ENCODE measurements around the gene OPRD1.
A peak's percentile ranks its signal among the peaks of the same experiment; 100 is the strongest.

Gene OPRD1

DNA sequence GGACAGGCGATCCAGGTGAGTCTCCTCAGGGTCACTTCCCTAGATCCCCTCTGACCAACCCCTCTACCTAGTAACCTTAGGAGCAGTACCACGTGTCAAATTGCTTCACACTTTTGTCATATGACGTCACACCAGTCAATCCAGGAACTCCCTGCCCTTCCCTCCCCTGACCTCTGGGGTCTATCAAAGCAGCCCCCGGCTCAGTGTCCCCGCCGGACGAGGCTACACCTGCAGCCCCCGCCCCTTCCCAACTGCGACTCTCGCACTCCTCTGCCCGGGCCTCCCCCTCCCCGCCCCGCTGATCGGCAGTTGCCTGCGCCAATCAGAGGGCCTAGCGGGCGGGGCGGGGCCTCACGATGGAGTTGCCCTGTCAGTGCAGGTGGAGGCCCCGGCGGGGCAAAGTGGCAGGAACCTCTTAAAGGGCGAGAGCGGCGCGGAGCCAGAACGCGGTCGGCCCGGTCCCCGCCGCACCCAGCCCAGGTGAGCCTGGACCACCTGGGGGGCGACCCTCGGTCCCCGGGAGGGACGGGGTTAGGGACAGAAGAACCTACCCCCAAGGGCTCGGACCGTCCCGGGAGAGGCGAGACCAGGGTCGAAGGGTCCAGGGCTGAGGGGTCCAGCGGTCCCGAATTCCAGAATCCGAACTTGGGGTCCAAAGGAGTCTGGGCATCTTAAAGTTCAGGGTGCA, 74.9 kb downstream of the OPRD1 start:
- DNase-seq: peak in 1 of 2 experiments; percentile 58

GRCh38 chr1:28887419-28887834, 75.5 kb downstream of the OPRD1 start:
- no peak for DNase-seq

- DNase-seq: no peak
These were observed 76.1 kb downstream of the OPRD1 start for GRCh38 chr1:28887835-28888682.

- no peak for DNase-seq
These were observed 76.9 kb downstream of the OPRD1 start for GRCh38 chr1:28888915-28889314.

- DNase-seq: no peak
These were observed 77.4 kb downstream of the OPRD1 start for GRCh38 chr1:28889357-28889756.

GRCh38 chr1:28890435-28890834, 78.5 kb downstream of the OPRD1 start:
- DNase-seq: no peak

DNA sequence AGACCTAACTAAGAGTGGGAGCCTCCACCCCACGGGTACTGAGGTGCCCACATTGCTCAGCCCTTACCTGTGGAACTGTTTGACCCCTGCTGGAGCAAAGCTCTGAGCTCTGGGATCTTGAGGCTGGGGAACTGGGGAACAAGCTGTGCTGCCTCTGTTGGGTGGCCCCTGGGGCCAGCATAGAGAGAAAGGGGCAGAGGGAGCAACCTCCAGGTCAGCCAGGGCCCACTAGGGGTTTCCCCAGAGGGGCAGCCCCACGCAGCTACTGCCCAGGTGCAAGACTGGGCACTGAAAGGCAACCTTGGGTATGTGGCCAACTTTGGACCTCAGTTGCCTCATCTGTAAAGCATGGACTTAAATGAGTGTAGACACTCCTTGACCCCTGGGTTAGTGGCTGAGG, 78.9 kb downstream of the OPRD1 start:
- no peak for DNase-seq

DNA sequence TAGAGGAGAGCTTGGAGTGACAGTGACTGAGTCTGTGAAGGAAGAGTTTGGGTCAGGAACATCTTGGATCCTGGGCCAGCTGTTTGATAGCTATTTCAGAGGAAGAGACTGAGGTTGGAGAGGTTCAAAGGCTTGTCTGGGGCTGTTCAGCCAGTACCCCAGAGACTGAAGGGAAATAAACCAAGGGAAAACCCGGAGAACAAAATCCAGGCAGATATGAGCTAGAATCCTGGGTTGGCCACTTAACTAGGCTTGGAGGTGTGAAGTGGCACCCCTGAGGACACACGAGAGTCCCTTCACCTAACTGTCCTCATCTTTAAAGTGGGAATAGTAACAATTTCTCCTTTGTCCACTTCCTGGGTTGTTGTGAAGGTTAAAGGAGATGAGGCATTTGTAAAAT, 79.3 kb downstream of the OPRD1 start:
- DNase-seq: no peak

DNA sequence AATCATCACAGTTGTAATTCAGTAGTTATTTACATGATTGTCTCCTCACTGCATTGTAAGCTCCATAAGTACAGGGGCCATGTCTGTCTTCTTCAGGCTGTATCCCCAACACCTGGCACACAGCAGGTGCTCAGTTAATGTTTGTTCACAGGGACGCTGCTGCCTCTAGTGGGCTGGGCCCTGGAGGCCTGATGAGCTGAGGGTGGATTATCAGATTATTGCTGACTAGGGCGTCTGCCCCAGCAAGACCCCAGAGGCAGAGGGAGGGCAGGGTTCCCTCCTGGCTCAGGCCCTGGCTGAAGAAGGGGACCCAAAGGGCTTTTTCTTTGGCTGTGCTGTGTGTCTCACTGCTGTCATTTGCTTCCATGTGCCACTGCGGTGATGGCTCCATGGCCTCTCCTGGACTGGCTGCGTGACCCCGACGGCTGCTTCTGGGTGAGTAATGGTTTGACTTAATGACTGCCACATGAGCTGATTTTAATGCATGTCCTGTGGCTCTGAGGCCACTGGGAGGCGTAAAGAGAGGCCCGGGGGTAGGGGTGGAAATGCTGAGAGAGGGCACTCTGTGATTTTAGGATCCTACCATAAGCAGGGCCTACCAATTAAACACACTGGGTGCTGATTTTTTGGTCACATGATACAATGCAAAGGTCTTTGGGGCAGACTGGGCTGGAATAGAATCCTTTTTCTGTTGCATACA, 81.6 kb downstream of the OPRD1 start:
- DNase-seq: no peak

DNA sequence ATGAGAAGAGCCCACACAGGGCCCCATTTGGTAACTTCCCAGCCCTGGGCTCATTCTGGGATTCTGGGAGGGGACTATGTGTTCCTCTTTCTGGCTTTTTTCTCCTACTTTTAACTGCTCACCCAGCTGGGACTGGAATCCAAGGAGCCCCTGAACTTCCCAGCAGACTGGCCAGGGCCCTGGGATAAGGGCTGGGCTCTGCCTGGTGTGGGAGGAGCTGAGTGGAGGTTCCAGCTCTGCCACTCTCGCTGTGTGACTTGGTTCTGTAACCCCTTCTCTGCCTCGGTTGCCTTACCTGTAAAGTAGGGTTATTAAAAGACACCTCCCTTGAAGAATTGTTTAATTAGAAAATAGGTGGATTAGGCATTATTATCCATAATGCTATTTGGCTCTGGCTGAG, 82.8 kb downstream of the OPRD1 start:
- no peak for DNase-seq

- no peak for DNase-seq
These were observed 84.1 kb downstream of the OPRD1 start for GRCh38 chr1:28895896-28896608.

DNA sequence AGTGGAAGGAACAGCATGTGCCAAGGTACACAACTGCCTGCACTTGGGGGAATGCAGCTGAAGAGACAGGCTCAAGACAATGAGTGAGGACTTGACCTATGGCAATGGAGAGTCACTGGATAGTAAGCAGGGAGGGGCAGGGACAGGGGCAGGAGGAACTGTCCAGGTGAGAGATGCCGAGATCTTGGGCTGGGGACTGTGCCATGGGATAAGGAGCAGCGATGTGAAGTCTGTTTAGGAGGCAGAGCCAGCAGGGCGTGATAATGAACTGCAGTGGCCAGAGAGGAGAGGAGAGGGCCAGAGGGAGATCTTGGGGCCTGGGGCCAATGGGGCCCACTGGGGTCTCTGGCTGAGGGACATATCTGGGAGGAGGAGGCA, 84.6 kb downstream of the OPRD1 start:
- no peak for DNase-seq

DNA sequence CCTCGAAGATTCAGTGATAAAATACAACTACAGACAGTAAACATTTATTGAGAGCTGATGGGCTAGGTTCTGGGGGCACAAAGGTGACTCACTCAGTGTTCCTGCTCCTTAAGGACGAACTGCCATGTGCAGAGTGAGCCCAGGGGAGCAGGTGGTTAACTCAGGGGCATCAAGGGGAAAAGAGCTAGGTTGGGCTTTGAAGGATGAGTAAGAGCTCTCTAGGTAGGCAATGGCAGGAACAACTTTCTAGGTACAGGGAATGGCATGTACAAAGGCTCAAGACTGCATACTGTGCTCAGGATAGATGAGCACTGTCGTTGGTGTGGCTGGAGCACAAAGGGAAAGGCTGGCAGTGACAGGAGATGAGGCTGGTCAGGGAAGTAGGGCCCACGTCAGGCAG, 85.8 kb downstream of the OPRD1 start:
- DNase-seq: no peak

DNA sequence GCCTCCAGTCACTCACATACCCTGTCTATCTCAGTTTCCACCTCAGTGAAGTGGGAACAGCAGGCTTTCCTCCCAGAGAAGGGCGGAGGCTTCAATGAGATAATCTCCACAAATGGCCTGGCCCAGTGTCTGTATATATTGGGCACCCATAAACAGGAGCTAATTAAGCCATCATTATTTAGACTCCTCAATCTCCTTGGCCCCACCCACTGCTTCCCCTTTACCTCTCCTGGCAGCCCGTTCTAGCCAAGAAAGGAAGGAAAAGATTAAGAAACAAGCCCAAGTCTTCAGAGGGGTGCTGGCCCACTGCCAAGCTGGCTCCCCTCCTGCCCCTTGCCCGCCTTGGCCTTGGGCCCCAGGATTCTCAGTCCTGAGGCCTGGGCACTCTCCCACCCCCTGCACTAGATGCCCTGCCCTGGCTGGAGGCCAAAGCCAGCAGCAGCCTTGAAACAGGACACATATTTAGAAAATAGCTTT, 86.5 kb downstream of the OPRD1 start:
- DNase-seq: no peak

GRCh38 chr1:28899267-28899666, 87.3 kb downstream of the OPRD1 start:
- no peak for DNase-seq

- DNase-seq: no peak
These were observed 88.6 kb downstream of the OPRD1 start for GRCh38 chr1:28900562-28900961.

GRCh38 chr1:28902738-28903137, 90.8 kb downstream of the OPRD1 start:
- DNase-seq: no peak

DNA sequence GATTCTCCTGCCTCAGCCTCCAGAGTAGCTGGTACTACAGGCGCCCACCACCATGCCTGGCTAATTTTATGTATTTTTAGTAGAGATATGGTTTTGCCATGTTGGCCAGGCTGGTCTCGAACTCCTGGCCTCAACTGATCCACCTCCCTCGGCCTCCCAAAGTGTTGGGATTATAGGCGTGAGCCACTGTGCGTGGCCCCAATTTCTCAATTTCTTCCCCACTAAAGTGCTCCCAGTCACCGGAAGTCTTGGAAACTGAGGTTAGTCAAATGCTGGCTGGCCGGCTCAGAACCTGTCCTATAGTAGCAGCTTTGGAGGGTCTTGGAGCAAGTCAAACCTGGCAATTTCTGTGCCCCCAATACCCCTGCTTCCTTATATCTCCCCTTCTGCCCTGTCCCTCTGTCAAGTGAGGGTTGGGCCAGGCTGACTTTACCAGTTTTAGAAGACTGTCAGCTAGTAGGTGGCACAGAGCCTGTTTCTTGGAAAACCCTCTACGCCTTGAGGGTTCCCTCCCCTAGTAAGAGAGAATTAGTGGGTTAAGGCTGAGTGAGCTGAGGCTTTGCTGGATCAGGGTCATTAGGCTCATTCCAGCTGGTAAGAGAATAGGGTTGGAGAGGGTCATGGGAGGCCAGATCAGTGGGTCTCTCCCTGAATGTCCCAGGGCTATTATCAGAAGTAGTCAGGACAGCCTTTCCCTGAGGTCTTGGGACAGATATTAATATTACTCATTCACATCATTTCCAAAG, 94.1 kb downstream of the OPRD1 start:
- no peak for DNase-seq

DNA sequence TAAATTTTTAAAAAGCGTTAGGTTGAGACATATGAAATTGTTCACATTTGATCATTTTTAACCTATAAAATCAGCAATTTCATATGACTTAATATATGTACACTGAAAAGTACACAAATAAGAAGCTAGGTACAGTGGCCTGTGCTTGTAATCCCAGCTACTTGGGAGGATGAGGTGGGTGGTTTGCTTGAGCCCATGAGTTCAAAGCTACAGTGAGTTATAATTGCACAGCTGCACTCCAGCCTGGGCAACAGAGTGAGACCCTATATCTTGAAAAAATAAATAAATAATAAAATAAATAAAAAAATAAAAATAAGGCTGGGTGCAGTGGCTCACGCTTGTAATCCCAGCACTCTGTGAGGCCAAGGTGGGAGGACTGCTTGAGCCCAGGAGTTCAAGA, 97.2 kb downstream of the OPRD1 start:
- DNase-seq: no peak

- DNase-seq: no peak
These were observed 98.6 kb downstream of the OPRD1 start for GRCh38 chr1:28910379-28911115.

- DNase-seq: no peak
These were observed 101.8 kb downstream of the OPRD1 start for GRCh38 chr1:28913786-28914227.

Data from SW 1271 (cell line).